ENCODE measurements around the gene ECE2.

ECE2 gene

GRCh38 chr3:184306341-184306972 is 30.6 kb downstream of the ECE2 start:
- Histone ChIP-seq H3K4me1 (ENCODE audit: control insufficient read depth, low read depth, low read length) (no peaks in the 10 kb centered on the region), H3K27ac (ENCODE audit: low read length) (no peak overlapping the region), H3K36me3 (ENCODE audit: control insufficient read depth, low read depth, low read length) (peaks cover 77% of the 10 kb centered on the region), H3K9ac (ENCODE audit: low read length) (no peak overlapping the region), H3K9me3 (ENCODE audit: control insufficient read depth, low read depth, low read length) (no peaks in the 10 kb centered on the region), H3K27me3 (ENCODE audit: control insufficient read depth, insufficient read depth, low read length) (no peaks in the 10 kb centered on the region), H3K4me3 (ENCODE audit: low read length) (no peak overlapping the region)

- no peak overlapping the region for H3K9ac ChIP-seq (ENCODE audit: low read length)
- no peak overlapping the region for H3K27ac ChIP-seq (ENCODE audit: low read length)
Measured at GRCh38 chr3:184307915-184308314, 32.1 kb downstream of the ECE2 start.

DNA sequence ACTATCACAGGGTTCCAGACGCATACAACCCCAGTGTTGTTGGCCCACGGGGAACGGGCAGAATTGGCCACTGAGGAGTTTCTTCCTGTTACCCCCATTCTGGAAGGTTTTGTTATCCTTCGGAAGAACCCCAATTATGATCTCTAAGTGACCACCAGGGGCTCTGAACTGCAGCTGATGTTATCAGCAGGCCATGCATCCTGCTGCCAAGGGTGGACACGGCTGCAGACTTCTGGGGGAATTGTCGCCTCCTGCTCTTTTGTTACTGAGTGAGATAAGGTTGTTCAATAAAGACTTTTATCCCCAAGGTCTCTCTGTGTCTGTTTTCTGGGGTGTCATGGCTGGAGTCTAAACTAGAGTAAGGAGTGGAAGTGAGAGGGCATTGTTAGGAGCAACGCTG is 32.9 kb downstream of the ECE2 start:
- Histone ChIP-seq H3K36me3 (ENCODE audit: control insufficient read depth, low read depth, low read length) (peaks cover 54% of the 10 kb centered on the region), H3K27ac (ENCODE audit: low read length) (no peak overlapping the region)

More at GRCh38 chr3:184307915-184308314, 32.1 kb downstream of the ECE2 start:
- peaks cover 62% of the 10 kb centered on the region for H3K36me3 ChIP-seq (ENCODE audit: control insufficient read depth, low read depth, low read length)
- no peak overlapping the region for H3K4me3 ChIP-seq (ENCODE audit: low read length)
- no peaks in the 10 kb centered on the region for H3K27me3 ChIP-seq (ENCODE audit: control insufficient read depth, insufficient read depth, low read length)
- no peaks in the 10 kb centered on the region for H3K4me1 ChIP-seq (ENCODE audit: control insufficient read depth, low read depth, low read length)
- no peaks in the 10 kb centered on the region for H3K9me3 ChIP-seq (ENCODE audit: control insufficient read depth, low read depth, low read length)

GRCh38 chr3:184311633-184312032 is 35.8 kb downstream of the ECE2 start:
- no peak overlapping the region for H3K4me3 ChIP-seq (ENCODE audit: low read length)
- H3K36me3 ChIP-seq (ENCODE audit: control insufficient read depth, low read depth, low read length) = peaks cover 28% of the 10 kb centered on the region
- no peak overlapping the region for H3K9ac ChIP-seq (ENCODE audit: low read length)
- peaks cover 3% of the 10 kb centered on the region for H3K4me1 ChIP-seq (ENCODE audit: control insufficient read depth, low read depth, low read length)
- no peaks in the 10 kb centered on the region for H3K27me3 ChIP-seq (ENCODE audit: control insufficient read depth, insufficient read depth, low read length)
- H3K27ac ChIP-seq (ENCODE audit: low read length) = no peak overlapping the region
- H3K9me3 ChIP-seq (ENCODE audit: control insufficient read depth, low read depth, low read length) = no peaks in the 10 kb centered on the region

More for the DNA sequence above, 32.9 kb downstream of the ECE2 start:
- Histone ChIP-seq H3K27me3 (ENCODE audit: control insufficient read depth, insufficient read depth, low read length) (no peaks in the 10 kb centered on the region), H3K9ac (ENCODE audit: low read length) (no peak overlapping the region), H3K4me3 (ENCODE audit: low read length) (no peak overlapping the region), H3K9me3 (ENCODE audit: control insufficient read depth, low read depth, low read length) (no peaks in the 10 kb centered on the region), H3K4me1 (ENCODE audit: control insufficient read depth, low read depth, low read length) (no peaks in the 10 kb centered on the region)

DNA sequence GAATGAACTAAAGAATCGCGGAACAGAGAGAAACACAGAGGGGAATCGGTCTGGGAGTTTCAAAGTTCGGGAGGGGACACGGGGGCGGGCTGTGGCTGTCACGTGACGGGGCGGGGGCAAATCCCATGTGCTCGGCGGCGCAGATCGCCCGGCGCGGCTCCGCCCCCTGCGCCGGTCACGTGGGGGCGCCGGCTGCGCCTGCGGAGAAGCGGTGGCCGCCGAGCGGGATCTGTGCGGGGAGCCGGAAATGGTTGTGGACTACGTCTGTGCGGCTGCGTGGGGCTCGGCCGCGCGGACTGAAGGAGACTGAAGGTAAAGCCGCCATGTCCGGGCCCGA is 38.5 kb downstream of the ECE2 start, which contains the start of gene EIF4G1:
Gene EIF4G1 (plus strand): TSS at position 244 of the 337 bp plus-strand sequence. CDS start 1,191 bp downstream, outside the sequence.
- Histone ChIP-seq H3K9me3 (ENCODE audit: control insufficient read depth, low read depth, low read length) (no peaks in the 10 kb centered on the region), H3K9ac (ENCODE audit: low read length) (peak within 1 kb of the TSS; percentile 91), H3K27me3 (ENCODE audit: control insufficient read depth, insufficient read depth, low read length) (no peaks in the 10 kb centered on the region), H3K36me3 (ENCODE audit: control insufficient read depth, low read depth, low read length) (peaks cover 24% of the 10 kb centered on the region), H3K4me3 (ENCODE audit: low read length) (peak within 1 kb of the TSS; percentile 92), H3K4me1 (ENCODE audit: control insufficient read depth, low read depth, low read length) (peaks cover 3% of the 10 kb centered on the region), H3K27ac (ENCODE audit: low read length) (no peak within 1 kb of the TSS)

DNA sequence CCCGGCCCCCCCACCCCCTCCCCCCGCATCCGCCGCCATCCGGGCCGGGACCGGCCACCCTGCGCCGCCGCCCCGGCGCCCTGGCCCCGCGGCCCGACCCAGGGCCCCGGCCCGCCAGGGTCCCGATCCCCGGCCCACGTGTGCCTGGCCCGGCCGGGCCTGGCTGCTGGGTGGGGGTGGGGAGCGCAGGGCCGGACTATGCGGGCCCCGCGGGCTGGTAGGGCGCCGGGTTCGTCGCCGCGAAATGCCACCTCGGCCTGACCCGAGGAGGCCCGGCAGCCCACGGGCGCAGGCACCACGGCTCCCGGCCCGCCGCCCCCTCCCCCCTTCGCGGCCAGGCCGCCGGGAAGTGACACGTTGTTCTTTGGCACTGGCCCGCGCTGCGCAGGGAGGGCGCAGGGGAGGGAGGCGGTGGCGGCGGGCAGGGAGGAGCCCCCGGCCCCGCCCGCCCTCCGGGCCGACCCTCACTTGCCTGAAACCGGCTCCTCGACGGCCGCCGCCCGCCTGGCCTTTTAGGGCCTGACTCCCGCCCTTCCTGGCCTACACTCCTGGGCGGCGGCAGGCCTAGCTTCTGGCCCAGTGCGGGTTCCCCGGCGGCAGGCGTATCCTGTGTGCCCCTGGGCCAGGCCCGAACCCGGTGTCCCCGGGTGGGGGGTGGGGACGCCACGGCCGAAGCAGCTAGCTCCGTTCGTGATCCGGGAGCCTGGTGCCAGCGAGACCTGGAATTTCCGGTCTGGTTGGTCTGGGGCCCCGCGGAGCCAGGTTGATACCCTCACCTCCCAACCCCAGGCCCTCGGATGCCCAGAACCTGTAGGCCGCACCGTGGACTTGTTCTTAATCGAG is 39.1 kb downstream of the ECE2 start:
- peaks cover 3% of the 10 kb centered on the region for H3K4me1 ChIP-seq (ENCODE audit: control insufficient read depth, low read depth, low read length)
- H3K4me3 ChIP-seq (ENCODE audit: low read length) = peak overlapping the region; percentile 92
- H3K36me3 ChIP-seq (ENCODE audit: control insufficient read depth, low read depth, low read length) = peaks cover 29% of the 10 kb centered on the region
- peak overlapping the region; percentile 91 for H3K9ac ChIP-seq (ENCODE audit: low read length)
- no peaks in the 10 kb centered on the region for H3K9me3 ChIP-seq (ENCODE audit: control insufficient read depth, low read depth, low read length)
- no peaks in the 10 kb centered on the region for H3K27me3 ChIP-seq (ENCODE audit: control insufficient read depth, insufficient read depth, low read length)
- no peak overlapping the region for H3K27ac ChIP-seq (ENCODE audit: low read length)

GRCh38 chr3:184315543-184315867 is 39.7 kb downstream of the ECE2 start:
- Histone ChIP-seq H3K4me3 (ENCODE audit: low read length) (peak overlapping the region; percentile 92), H3K36me3 (ENCODE audit: control insufficient read depth, low read depth, low read length) (peaks cover 33% of the 10 kb centered on the region), H3K9ac (ENCODE audit: low read length) (peak overlapping the region; percentile 91), H3K27me3 (ENCODE audit: control insufficient read depth, insufficient read depth, low read length) (no peaks in the 10 kb centered on the region), H3K27ac (ENCODE audit: low read length) (no peak overlapping the region), H3K4me1 (ENCODE audit: control insufficient read depth, low read depth, low read length) (peaks cover 3% of the 10 kb centered on the region), H3K9me3 (ENCODE audit: control insufficient read depth, low read depth, low read length) (no peaks in the 10 kb centered on the region)

DNA sequence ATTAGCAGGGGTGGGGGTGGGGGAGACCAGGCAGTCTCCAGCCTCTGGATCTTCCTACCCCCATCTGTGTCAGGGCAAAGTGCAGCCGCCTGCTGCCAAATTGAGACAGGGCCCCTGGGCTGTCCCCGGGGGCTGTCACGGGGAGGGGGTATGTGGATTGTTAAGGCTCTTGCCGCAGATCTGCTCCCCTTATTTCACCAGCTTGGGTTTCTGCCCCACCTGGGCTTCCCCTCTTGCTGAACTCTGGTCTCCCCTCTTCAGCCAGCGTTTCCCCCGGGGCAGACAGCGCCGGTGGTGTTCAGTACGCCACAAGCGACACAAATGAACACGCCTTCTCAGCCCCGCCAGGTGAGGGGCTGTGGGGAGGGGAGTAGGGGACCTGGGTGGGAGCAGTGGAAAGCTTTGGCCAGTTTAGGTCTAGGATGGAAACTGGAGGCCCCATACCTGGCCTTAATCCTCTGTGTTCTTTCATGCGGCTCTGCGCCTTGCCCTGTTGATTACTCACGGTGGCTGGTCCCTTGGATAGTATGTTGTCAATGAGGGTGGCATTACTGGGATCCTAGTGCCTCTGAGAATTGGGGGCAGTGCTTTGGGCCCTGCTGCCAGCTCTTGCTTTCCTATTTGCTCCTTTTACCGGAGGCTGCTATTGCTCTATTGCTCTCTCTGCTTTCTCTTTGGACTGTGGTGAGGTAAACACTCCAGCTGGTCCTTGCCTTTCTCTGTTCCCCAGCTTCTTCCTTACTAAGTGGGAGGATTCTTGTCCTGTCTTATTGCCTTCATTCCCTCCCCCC is 40.2 kb downstream of the ECE2 start:
- peaks cover 39% of the 10 kb centered on the region for H3K36me3 ChIP-seq (ENCODE audit: control insufficient read depth, low read depth, low read length)

GRCh38 chr3:184316792-184317191 is 41.0 kb downstream of the ECE2 start:
- no peak overlapping the region for H3K27ac ChIP-seq (ENCODE audit: low read length)
- H3K4me1 ChIP-seq (ENCODE audit: control insufficient read depth, low read depth, low read length) = peaks cover 3% of the 10 kb centered on the region
- no peak overlapping the region for H3K9ac ChIP-seq (ENCODE audit: low read length)
- H3K9me3 ChIP-seq (ENCODE audit: control insufficient read depth, low read depth, low read length) = no peaks in the 10 kb centered on the region
- H3K27me3 ChIP-seq (ENCODE audit: control insufficient read depth, insufficient read depth, low read length) = no peaks in the 10 kb centered on the region
- peak overlapping the region; percentile 92 for H3K4me3 ChIP-seq (ENCODE audit: low read length)
- H3K36me3 ChIP-seq (ENCODE audit: control insufficient read depth, low read depth, low read length) = peaks cover 46% of the 10 kb centered on the region

More for the DNA sequence above, 40.2 kb downstream of the ECE2 start:
- Histone ChIP-seq H3K4me1 (ENCODE audit: control insufficient read depth, low read depth, low read length) (peaks cover 3% of the 10 kb centered on the region), H3K4me3 (ENCODE audit: low read length) (peak overlapping the region; percentile 92), H3K27me3 (ENCODE audit: control insufficient read depth, insufficient read depth, low read length) (no peaks in the 10 kb centered on the region), H3K9ac (ENCODE audit: low read length) (peak overlapping the region; percentile 91), H3K9me3 (ENCODE audit: control insufficient read depth, low read depth, low read length) (no peaks in the 10 kb centered on the region), H3K27ac (ENCODE audit: low read length) (no peak overlapping the region)

DNA sequence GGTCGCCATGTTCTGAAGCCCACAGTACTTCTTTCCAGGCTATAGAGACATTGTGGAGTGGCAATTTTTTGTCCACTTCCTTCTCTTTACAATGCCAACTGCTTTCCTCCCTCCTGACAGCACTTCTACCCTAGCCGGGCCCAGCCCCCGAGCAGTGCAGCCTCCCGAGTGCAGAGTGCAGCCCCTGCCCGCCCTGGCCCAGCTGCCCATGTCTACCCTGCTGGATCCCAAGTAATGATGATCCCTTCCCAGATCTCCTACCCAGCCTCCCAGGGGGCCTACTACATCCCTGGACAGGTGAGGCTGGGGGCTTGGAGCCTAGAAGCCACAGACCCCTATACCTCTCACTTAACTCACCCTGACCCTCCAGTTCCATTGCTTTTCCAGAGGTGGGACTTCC is 41.4 kb downstream of the ECE2 start:
- Histone ChIP-seq H3K9ac (ENCODE audit: low read length) (no peak overlapping the region), H3K36me3 (ENCODE audit: control insufficient read depth, low read depth, low read length) (peaks cover 50% of the 10 kb centered on the region), H3K27ac (ENCODE audit: low read length) (no peak overlapping the region), H3K4me1 (ENCODE audit: control insufficient read depth, low read depth, low read length) (peaks cover 3% of the 10 kb centered on the region), H3K4me3 (ENCODE audit: low read length) (no peak overlapping the region), H3K27me3 (ENCODE audit: control insufficient read depth, insufficient read depth, low read length) (no peaks in the 10 kb centered on the region), H3K9me3 (ENCODE audit: control insufficient read depth, low read depth, low read length) (no peaks in the 10 kb centered on the region)

DNA sequence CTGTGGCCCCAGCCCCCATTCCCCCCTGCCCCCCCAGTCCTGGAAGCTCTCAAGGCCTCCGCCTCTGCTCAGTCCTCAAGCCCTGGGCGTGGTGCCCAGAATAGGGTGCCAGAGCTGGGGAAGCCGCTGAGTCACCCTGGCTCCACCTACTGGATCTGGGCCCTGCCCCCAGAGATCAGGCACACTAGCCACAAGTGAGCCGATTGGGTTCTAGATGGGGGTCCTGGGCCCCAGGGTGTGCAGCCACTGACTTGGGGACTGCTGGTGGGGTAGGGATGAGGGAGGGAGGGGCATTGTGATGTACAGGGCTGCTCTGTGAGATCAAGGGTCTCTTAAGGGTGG is 44.3 kb downstream of the ECE2 start:
- Histone ChIP-seq H3K36me3 (ENCODE audit: control insufficient read depth, low read depth, low read length) (peaks cover 79% of the 10 kb centered on the region), H3K9ac (ENCODE audit: low read length) (no peak overlapping the region), H3K9me3 (ENCODE audit: control insufficient read depth, low read depth, low read length) (no peaks in the 10 kb centered on the region), H3K27me3 (ENCODE audit: control insufficient read depth, insufficient read depth, low read length) (no peaks in the 10 kb centered on the region), H3K4me1 (ENCODE audit: control insufficient read depth, low read depth, low read length) (peaks cover 3% of the 10 kb centered on the region), H3K4me3 (ENCODE audit: low read length) (no peak overlapping the region), H3K27ac (ENCODE audit: low read length) (no peak overlapping the region)

All from iPS-18a (cell line).